HG03439 (cell line): ENCODE results near the gene CEP126.

Experiments used
- ATAC-seq: cut with Tn5 transposase; IDR thresholded peaks from one replicate; pipeline ENCODE4 v1.9.1; 2021; ENCODE audit warnings: mild to moderate bottlenecking, moderate library complexity; ENCODE audit not compliant: unreplicated experiment

Gene CEP126

GRCh38 chr11:102010776-102011494 is 96.1 kb downstream of the CEP126 start:
- no peak for ATAC-seq

DNA sequence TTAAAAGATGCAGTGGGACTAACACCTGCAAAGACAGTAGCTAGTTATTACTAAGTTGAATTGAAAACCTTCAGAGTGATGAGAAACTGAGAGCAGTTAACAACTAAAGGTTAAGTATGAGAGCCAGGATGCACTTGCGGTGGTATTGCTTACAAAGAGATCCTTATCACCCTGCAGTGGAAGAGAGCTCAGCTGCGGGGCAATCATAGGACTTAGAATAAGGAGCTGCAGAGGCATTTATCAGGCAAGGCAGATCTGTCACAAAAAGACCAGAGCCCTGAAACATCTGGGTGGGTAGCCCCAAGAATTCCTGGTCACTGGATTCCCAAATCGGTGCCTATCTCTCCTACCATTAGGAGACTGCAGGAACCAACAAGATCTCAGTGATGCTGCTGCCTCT is 98.1 kb downstream of the CEP126 start:
- ATAC-seq: no peak

DNA sequence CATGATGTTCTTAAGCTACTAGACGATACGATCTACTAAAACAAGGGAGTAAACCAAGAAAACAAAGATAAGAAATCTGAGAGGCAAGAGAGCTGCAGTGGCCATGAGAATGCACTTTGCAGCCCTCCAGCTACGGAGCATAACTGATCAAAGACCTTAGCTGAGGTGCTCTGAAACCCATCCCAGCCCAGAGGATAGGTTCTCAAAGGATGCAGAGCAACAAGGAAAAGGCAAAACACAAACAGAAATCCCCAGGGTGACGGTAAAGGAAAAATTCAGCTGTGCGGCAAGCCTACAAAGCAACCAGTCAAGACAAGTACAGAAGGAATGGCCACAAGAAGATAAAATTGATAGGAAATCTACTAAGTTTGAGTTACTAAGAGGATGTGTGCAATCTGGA is 99.9 kb downstream of the CEP126 start:
- ATAC-seq: no peak

DNA sequence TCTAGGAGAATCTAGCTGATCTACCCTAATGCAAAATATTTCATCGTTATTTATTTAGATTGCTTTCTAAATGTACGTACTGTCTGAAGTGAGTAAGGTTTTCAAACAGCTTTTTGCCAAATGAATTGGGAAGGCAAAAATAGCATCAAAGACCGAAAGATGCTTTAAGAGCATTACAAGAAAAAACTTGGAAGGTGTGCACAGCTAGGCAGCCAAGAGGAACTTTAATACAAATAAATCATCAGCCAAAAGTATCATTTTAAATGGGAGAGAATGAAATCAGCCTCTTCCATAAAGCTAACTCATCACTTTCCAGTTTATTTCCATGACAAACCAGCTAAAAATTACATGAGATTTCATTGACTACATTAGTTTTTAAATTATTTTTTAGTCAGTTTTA is 102.2 kb downstream of the CEP126 start:
- ATAC-seq: no peak

GRCh38 chr11:102026217-102026616 is 111.4 kb downstream of the CEP126 start:
- ATAC-seq: no peak

- no peak for ATAC-seq
Measured at GRCh38 chr11:102026959-102027358, 112.1 kb downstream of the CEP126 start.

DNA sequence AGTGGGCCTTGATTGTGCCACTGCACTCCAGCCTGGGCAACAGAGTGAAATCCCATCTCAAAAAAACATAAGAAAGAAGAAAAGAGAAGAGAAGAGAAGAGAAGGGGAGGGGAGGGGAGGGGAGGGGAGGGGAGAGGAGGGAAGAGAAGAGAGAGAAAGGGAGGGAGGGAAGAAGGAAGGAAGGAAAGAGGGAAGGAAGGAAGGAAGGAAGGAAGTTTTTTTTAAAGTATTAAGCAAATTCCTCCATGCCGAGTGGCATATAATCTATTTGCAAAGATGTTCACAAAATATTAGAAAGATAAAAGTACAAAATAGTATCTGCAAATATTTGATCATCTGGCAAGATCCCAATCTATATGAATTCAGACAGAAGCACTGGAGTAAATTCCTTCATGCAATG is 121.9 kb downstream of the CEP126 start:
- ATAC-seq: no peak

DNA sequence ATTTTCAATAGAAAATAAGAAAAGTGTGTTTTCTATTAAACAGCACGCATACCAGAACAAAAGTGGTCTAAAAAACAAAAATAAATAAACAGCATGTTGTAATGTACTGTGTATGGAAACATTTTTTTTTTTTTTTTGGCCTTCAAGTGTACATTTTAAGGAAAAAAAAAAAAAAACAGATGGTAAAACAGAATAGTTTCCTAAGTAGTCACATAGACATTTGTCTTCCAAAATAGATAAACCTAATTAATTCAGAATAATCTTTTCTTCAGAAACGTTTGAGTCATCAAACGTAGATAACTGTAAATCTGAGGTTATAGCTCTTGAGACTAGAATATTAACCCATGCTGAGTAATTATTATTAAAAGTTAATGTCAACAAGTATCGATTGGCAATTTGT is 132.0 kb downstream of the CEP126 start:
- no peak for ATAC-seq

DNA sequence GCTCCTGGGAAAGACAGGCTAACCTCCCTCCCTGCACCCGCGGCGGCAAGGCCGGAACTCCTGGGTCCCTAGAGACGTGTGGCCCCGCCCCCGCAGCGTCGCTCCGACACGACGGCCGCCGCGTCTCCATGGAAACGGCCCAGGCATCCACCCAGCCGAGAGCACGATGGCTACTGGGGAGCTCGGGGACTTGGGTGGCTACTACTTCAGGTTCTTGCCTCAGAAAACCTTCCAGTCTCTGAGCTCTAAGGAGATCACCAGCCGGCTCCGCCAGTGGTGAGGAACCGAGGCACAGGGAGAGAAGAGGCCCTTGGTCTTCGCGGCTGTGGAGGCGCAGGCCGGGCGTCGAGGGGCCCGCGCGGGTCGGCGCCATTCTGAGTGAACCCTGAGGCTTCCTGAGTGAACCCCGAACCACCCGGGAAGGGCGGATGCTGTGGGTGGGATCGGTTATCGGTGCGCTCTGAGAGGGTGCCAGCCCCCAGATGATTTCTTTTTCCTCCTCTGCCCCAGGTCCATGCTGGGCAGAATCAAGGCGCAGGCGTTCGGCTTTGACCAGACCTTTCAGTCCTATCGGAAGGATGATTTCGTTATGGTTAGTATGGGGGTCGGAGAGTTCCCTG is 132.6 kb downstream of the CEP126 start, which contains the start of gene CFAP300:
Gene CFAP300, plus strand, starts transcription at position 133 of the 620 bp plus-strand sequence. Its CDS starts 34 bp downstream, at position 167.
- ATAC-seq: peak; percentile 84
